GM21423 (cell line): Measurements from ENCODE around the gene RAB30.
"Not testable (repeated sequence)": the region's sequence is repeated elsewhere in the genome, so short reads cannot be mapped to it uniquely, and the experiment has no call there.

Source experiments
- ATAC-seq: cut with Tn5 transposase; IDR thresholded peaks from one replicate; pipeline ENCODE4 v1.9.1; 2021; ENCODE audit warnings: mild to moderate bottlenecking, moderate library complexity; ENCODE audit not compliant: unreplicated experiment

RAB30 gene

GRCh38 chr11:83011333-83012167 lies 60.1 kb downstream of the RAB30 start:
- ATAC-seq = no peak

DNA sequence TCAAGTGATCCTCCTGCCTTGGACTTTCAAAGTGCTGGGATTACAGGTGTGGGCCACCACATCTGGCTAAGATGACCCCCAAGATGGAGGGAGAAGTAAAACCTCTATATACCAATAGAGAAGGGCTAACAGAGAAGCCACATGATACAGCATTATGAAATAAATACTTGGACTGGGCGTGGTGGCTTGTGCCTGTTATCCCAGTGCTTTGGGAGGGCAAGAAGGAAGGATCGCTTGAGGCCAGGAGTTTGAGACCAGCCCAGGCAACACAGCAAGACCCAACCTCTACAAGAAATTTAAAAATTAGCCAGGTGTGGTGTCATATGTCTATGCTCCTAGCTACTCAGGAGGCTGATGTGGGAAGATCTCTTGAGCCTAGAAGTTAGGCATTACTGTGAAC lies 61.7 kb downstream of the RAB30 start:
- no peak for ATAC-seq

GRCh38 chr11:83009136-83009535 lies 62.6 kb downstream of the RAB30 start:
- not testable (repeated sequence) for ATAC-seq

GRCh38 chr11:83008581-83008923 lies 63.1 kb downstream of the RAB30 start:
- no peak for ATAC-seq

DNA sequence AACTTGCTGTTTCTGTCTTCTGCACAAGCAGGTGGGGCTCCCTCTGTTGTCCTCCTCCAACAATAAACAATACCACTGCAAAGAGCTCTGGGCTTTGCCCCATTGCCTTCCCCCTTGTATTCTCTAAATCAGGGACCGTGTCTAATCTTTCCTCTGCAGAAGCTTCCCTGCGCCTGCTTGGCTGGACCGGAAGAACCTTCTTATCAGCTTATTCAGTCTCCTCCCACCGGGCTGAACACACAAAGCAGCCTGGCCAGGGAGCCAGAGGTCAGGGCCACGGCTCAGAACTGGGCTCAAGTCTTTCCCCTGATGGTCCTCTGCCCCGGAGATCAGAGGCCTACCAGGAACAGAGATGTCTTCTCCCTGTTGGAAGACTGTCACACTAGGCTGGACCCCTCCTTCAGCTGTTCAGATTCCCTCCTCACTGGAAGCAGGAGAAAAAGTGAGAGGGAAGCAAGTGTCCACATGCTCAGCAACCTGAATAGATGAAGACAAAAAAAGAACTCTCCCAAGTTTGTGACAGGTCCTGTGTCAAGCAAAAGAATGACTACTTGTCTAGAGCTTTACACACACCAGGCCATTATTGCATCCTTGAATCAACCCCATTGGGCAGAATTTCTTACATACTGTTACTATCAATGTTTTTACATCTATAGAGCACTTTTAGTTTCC lies 63.7 kb downstream of the RAB30 start:
- peak; percentile 32 for ATAC-seq

GRCh38 chr11:83007477-83007876 lies 64.2 kb downstream of the RAB30 start:
- no peak for ATAC-seq

- ATAC-seq = peak; percentile 63
These were observed 64.8 kb downstream of the RAB30 start for GRCh38 chr11:83006877-83007330.

GRCh38 chr11:83004746-83005556 lies 66.7 kb downstream of the RAB30 start:
- peak; percentile 38 for ATAC-seq

- ATAC-seq = no peak
These were observed 69.2 kb downstream of the RAB30 start for GRCh38 chr11:83002522-83002921.

GRCh38 chr11:83002053-83002452 lies 69.6 kb downstream of the RAB30 start:
- ATAC-seq = no peak

DNA sequence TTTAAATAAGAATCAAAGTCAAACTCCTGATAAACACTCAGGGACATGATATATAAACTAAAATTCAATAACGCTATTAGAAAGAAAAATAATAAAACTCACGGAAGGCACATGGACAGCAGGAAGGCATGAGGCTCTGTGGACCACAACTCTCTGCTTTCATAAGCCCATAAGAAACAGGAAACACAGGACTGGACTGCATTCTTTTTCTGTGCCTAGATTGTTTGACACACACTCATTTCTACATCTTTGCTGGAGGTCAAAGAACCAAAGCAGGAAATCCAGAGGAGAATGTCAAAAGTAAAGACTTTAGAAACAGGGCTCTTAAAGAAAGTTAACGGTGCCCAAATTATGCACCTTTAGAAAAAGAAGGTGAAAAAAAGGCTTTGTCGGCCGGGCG lies 71.3 kb downstream of the RAB30 start:
- no peak for ATAC-seq

- no peak for ATAC-seq
These were observed 72.5 kb downstream of the RAB30 start for GRCh38 chr11:82999232-82999631.

- no peak for ATAC-seq
These were observed 73.0 kb downstream of the RAB30 start for GRCh38 chr11:82998697-82999096.

- ATAC-seq = peak; percentile 92
These were observed 74.6 kb downstream of the RAB30 start for GRCh38 chr11:82996966-82997606.

DNA sequence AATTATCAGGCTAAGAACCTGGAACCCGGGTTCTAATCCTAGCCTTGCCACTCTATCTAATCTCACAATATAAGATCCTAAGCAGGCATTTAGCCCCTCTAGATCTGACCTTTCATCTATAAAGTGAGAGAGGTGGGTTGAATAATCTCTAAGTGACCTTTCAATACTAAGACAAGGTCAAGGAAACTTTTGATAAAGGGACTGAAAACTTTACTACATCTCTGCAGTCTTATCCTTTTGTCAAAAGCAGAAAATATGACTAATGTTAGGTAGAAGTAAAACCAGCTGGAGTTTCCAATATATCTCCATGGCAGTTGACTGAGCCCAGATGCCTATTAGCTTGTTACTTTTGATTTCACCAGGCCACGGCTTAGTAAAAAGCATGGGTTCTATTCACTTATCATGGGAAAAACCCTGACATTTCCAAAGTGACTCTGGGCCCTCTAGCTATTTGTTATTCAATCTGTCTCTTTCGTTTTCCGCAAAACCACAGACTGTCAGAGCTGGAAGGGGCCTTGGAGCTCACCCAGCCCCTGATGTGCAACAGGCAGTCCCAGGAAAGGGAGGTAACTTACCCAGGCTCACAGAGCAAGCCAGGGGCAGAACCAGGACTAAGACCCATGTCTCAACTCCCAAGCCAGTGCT lies 75.8 kb downstream of the RAB30 start:
- peak; percentile 33 for ATAC-seq

- no peak for ATAC-seq
These were observed 76.5 kb downstream of the RAB30 start for GRCh38 chr11:82995235-82995634.

DNA sequence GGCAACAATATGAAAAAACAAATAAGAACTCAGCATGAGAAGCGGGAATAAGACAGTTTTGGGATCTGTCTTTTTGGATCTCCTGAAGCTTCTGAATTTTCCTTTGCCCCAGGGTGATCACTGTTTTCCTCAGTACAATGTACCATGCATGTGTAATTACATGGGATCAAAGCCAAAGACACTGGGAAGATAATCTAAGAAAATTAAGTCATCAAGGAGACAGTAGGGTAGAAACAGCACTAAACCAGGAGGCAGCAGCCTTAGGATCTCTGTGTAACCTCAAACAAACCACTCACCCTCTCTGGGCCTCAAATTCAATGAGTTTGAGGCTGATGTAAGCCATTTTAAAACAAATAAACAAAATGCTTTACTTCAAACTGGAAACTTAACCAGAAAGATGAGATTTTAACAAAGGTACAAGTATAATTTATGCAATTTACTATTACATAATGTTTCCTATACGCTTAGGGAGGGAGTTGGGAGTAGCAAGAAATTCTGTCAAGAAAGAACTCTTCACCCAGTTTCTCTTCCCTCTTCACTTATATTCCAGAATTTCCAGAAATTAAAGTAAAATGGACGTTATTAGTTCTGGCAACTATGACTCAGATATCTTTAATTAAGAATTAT lies 77.0 kb downstream of the RAB30 start:
- ATAC-seq = no peak

DNA sequence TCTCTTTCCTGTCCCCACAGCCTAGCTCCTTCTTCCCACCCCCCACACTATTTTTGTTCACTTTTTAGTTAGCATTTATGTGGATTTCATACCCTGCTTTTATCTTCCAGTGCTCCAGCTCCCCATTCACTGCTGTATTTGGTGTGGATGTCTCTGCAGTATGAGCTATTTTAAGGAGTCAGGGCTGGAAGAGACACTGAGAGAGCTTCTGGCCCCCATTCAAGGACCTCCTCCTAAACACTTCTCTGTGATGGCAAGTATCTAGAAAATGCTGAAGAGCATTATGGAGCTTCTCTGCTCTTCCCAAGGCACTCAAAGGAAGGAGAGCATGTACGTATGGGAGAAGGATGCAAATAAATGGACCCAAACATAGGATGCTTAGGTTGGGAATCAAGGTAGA lies 79.5 kb downstream of the RAB30 start:
- ATAC-seq = no peak

DNA sequence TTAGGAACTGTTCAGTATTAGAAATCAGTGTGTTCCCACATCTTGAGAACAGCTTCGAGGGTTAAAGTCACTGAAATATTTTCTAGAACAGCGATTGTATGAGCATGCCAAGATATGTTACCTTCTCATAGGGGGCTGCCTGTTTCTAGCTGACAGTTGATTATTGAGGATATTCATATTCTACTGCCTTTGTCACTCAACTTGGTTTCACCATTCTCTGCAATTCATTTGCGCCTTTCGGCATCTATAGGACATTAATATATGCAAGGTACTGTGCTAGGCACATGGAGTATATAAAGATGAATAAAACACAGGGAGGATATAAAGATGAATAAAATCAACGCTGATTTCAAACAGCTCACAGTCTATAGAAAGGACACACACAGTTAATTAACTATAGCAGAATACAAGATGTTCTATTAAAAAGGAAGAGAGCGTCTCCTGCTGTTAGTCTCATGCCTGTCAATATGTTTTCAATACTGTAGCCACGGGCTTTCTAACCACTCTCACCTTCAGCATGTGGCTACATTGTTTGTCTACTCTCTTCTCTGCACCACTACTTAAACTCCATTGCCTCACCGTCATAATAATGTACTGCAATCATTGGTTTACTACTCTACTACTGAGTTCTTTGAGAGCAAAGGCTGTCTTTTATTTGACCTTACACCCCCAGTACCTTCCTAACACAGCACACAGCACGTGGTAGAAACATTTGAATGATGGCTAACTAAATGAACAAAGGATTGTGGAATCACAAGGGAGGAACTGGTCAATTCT lies 81.9 kb downstream of the RAB30 start:
- ATAC-seq = no peak
